ENCODE results near the gene TPPP2. TPM values are rescaled to one million over a fixed set of nuclear protein-coding genes. Genes with fewer than 3 reads are reported as not detected.

Gene TPPP2
- total and polyA plus RNA-seq, 2 donors (not counting 1 experiment from before 2014, with no cell fraction given), result not detected

GRCh38 chr14:21054123-21054767 lies 24.2 kb downstream of the TPPP2 start:
- Histone ChIP-seq H3K27me3 (replicated peaks in 1 of 4; ENCODE audit: control extremely low read depth in 1 of 4, control insufficient read depth in 3 of 4, insufficient read depth in 4 of 4, low read length in 3 of 4) (peaks cover 0 to 9% (median 4%) of the 10 kb centered on the region in 4 experiments), H3K79me2 (ENCODE audit: control insufficient read depth, insufficient read depth, low read length) (no peaks in the 10 kb centered on the region)

More at GRCh38 chr14:21054123-21054767, 24.2 kb downstream of the TPPP2 start:
- no peaks in the 10 kb centered on the region for H3K9me3 Mint-ChIP-seq (ENCODE audit: insufficient read depth)
- Histone ChIP-seq H3K27ac (ENCODE audit: low read length in 2 of 2) (no peak overlapping the region), H2AFZ (ENCODE audit: insufficient read depth, low read depth, low read length, poor library complexity, severe bottlenecking) (no peak overlapping the region), H3K9ac (ENCODE audit: low read length) (no peak overlapping the region), H4K20me1 (ENCODE audit: control insufficient read depth, insufficient read depth, low read length, poor library complexity, severe bottlenecking) (no peaks in the 10 kb centered on the region), H3K4me2 (replicated peaks; ENCODE audit: low read depth, low read length, poor library complexity, severe bottlenecking) (no peak overlapping the region), H3K4me1 (ENCODE audit: control insufficient read depth in 2 of 2, insufficient read depth in 2 of 2, low read length in 2 of 2) (no peaks in the 10 kb centered on the region), H3K36me3 (replicated peaks in 1 of 2; ENCODE audit: control extremely low read depth in 1 of 2, control insufficient read depth in 1 of 2, extremely low read depth in 1 of 2, insufficient read depth in 2 of 2, low read length in 1 of 2) (no peaks in the 10 kb centered on the region), H3K4me3 (ENCODE audit: control extremely low read depth in 1 of 5, extremely low read depth in 1 of 5, insufficient read depth in 1 of 5, low read depth in 2 of 5, low read length in 4 of 5) (no peak overlapping the region), H3K9me3 (ENCODE audit: control extremely low read depth in 1 of 3, control insufficient read depth in 2 of 3, insufficient read depth in 1 of 3, low read length in 2 of 3) (no peaks in the 10 kb centered on the region)
- H3K4me3 Mint-ChIP-seq, result no peak overlapping the region
- ChIA-PET CTCF (interaction anchor here (1.3 to 1.4 kb wide), 2 partner anchors 14 to 39 kb away, joined by 4 to 6 read pairs; no protein-coding TSS in a partner anchor), POLR2A (no interaction called here)
- no peak for DNase-seq
- peaks cover 30% of the 10 kb centered on the region for H3K27me3 Mint-ChIP-seq
- no peaks in the 10 kb centered on the region for H3K4me1 Mint-ChIP-seq
- no CpG with 5 or more reads among the region's 3 CpGs for WGBS (ENCODE audit: insufficient coverage)
- TF ChIP-seq CTCF (IDR thresholded peaks at IDR 0.05) (no peak), EZH2 (IDR thresholded peaks at IDR 0.05; ENCODE audit: borderline replicate concordance, insufficient read depth, low read depth, low read length, poor library complexity, severe bottlenecking) (no peak)
- intact Hi-C loops (cut with micrococcal nuclease), result no loop called here
- no peak for ATAC-seq (ENCODE audit: low read depth)
- H3K27ac Mint-ChIP-seq, result no peak overlapping the region

All from B cell (primary cell).